KMS-11 (cell line): ENCODE data around the gene SDC3.

Experiments
- H2AFZ ChIP-seq: fragments of 200-600 bp; sonication (generic); 2 replicates; pipeline ENCODE4 v1.6.1; 2016; ENCODE audit warnings: antibody characterized with exemption, mixed run types, low read depth
- H3K27ac ChIP-seq: fragments of 200-600 bp; sonication (generic); 2 replicates; pipeline ENCODE4 v1.6.1; 2016; ENCODE audit warnings: mild to moderate bottlenecking, mixed run types
- H3K27me3 ChIP-seq: fragments of 200-600 bp; sonication (generic); 2 replicates; pipeline ENCODE4 v1.6.1; 2017; ENCODE audit warnings: mild to moderate bottlenecking, low read depth, mixed run types, moderate library complexity; ENCODE audit not compliant: insufficient read depth
- H3K36me3 ChIP-seq: fragments of 200-600 bp; sonication (generic); 2 replicates; pipeline ENCODE4 v1.6.1; 2017; ENCODE audit warnings: mild to moderate bottlenecking, mixed run types; ENCODE audit not compliant: insufficient read depth
- H3K4me1 ChIP-seq: fragments of 200-600 bp; sonication (generic); 2 replicates; pipeline ENCODE4 v1.6.1; 2016; ENCODE audit warnings: mild to moderate bottlenecking, low read depth, mixed run types; ENCODE audit not compliant: poor library complexity, severe bottlenecking
- H3K4me2 ChIP-seq: fragments of 200-600 bp; sonication (generic); 2 replicates; pipeline ENCODE4 v1.7.0; 2016; ENCODE audit warnings: mild to moderate bottlenecking, mixed run types
- H3K4me3 ChIP-seq: fragments of 200-600 bp; sonication (generic); IDR thresholded peaks from 2 replicates; pipeline ENCODE4 v1.6.1; 2017; ENCODE audit warnings: low read depth, low read length, mixed read lengths; ENCODE audit not compliant: insufficient read depth
- H3K79me2 ChIP-seq: fragments of 200-600 bp; sonication (generic); 2 replicates; pipeline ENCODE4 v1.6.1; 2016; ENCODE audit warnings: low read depth, mixed run types; ENCODE audit not compliant: insufficient read depth
- H3K9ac ChIP-seq: fragments of 200-600 bp; sonication (generic); 2 replicates; pipeline ENCODE4 v1.6.1; 2016; ENCODE audit warnings: mild to moderate bottlenecking, mixed run types
- H4K20me1 ChIP-seq: fragments of 200-600 bp; sonication (generic); 2 replicates; pipeline ENCODE4 v1.6.1; 2016; ENCODE audit warnings: mild to moderate bottlenecking, mixed run types; ENCODE audit not compliant: insufficient read depth
- CTCF ChIP-seq: fragments of 200-600 bp; sonication (generic); conservative IDR thresholded peaks from 2 replicates; pipeline ENCODE4 v1.6.1; 2017; ENCODE audit warnings: low read depth, mild to moderate bottlenecking, antibody characterized with exemption, low read length, moderate library complexity, mixed read lengths

The SDC3 gene

DNA sequence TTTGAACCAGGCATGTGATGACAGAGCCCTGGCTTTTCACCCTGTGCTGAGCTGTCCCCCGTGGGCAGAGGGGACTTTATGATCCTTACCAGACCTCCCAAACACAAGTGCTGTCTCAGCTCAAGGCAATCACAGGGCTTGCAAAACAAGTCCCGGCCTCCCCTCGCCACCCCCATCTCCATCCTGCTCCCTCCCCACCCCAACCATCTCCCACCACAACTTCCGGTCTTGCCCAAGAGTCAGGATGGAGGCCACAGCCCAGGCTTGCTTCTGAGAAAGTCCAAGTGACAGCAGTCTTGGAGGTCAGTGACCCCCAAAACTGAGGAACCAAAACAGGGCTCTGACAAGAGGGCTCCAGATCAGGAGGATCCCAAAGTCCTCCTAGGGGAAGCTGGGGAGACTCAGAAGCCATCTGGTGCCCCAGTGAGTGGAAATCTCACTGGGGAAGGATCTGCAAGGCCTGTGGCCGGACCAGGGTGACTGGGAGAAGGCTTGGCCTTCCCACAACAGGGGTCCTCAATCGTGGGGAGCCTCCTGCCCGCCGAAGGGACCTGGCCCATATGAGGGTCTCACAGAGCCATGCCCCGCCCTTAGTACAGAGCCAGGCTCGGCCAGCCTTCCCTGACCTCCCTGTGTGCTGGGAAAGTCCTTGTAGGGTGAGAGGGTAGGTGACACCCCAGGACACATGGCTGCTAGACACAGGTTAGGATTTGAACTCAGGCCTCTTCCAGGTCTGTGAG, 4.5 kb upstream of the SDC3 start:
- no peak overlapping the region for H2AFZ ChIP-seq
- no peak for TF ChIP-seq CTCF
- no peaks in the 10 kb centered on the region for H4K20me1 ChIP-seq
- H3K4me2 ChIP-seq: no peak overlapping the region
- H3K4me3 ChIP-seq: no peak overlapping the region
- no peak overlapping the region for H3K27ac ChIP-seq
- no peak overlapping the region for H3K9ac ChIP-seq
- peaks cover 4% of the 10 kb centered on the region for H3K4me1 ChIP-seq
- peaks cover 22% of the 10 kb centered on the region for H3K27me3 ChIP-seq
- no peaks in the 10 kb centered on the region for H3K79me2 ChIP-seq
- no peaks in the 10 kb centered on the region for H3K36me3 ChIP-seq

GRCh38 chr1:30912224-30912623, 3.7 kb upstream of the SDC3 start:
- Histone ChIP-seq H3K4me2 (no peak overlapping the region), H3K9ac (no peak overlapping the region), H3K36me3 (no peaks in the 10 kb centered on the region), H3K27ac (no peak overlapping the region), H3K79me2 (no peaks in the 10 kb centered on the region), H4K20me1 (no peaks in the 10 kb centered on the region), H2AFZ (no peak overlapping the region), H3K27me3 (peaks cover 29% of the 10 kb centered on the region), H3K4me3 (no peak overlapping the region), H3K4me1 (no peaks in the 10 kb centered on the region)
- no peak for TF ChIP-seq CTCF

DNA sequence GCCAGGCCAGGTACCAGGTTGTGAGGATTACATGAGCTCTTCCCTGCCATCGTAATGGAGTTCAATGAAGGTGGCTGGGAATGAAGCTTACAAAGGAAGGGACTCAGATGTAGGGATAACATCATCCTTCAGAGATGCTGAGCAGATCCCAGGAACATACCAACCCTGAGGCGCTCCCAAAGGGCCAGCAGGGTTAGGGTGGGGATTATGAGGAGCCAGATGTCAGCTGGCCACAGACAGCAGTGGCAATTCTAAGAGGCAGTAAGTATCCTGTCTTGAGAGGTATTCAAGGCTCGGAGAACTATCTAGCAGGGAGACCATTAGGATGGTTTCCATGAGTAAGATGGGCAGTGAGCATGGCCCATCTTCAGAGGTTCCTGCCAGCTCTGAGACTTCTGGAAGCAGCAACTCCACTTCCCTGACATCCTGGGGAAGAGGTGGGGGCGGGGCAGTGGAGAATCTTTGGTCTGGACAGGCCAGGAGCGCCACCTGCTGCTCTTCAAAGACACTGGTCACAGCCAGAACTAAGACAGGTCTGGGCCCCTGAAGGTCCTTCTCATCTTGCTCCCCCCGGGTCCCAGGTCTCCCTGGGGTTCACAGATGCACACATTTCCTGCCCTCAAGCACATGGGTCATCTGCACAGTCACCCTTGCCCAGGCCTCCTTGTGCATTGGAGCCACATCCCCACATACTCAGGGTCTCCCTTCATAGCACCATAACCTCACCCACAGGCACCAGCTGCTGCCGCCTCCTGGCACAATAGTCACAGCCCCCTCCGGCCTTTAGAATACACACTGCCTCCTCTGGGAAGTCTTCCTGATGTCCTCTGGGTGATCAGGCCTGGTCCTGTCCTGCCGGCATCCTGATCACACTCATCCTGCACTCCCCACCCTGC, 2.7 kb upstream of the SDC3 start:
- no peaks in the 10 kb centered on the region for H3K36me3 ChIP-seq
- no peak overlapping the region for H3K27ac ChIP-seq
- no peak overlapping the region for H3K9ac ChIP-seq
- H3K27me3 ChIP-seq: peaks cover 34% of the 10 kb centered on the region
- H3K79me2 ChIP-seq: no peaks in the 10 kb centered on the region
- H3K4me1 ChIP-seq: no peaks in the 10 kb centered on the region
- no peak overlapping the region for H2AFZ ChIP-seq
- H3K4me3 ChIP-seq: no peak overlapping the region
- no peaks in the 10 kb centered on the region for H4K20me1 ChIP-seq
- TF ChIP-seq CTCF: peak; percentile 83
- H3K4me2 ChIP-seq: no peak overlapping the region

DNA sequence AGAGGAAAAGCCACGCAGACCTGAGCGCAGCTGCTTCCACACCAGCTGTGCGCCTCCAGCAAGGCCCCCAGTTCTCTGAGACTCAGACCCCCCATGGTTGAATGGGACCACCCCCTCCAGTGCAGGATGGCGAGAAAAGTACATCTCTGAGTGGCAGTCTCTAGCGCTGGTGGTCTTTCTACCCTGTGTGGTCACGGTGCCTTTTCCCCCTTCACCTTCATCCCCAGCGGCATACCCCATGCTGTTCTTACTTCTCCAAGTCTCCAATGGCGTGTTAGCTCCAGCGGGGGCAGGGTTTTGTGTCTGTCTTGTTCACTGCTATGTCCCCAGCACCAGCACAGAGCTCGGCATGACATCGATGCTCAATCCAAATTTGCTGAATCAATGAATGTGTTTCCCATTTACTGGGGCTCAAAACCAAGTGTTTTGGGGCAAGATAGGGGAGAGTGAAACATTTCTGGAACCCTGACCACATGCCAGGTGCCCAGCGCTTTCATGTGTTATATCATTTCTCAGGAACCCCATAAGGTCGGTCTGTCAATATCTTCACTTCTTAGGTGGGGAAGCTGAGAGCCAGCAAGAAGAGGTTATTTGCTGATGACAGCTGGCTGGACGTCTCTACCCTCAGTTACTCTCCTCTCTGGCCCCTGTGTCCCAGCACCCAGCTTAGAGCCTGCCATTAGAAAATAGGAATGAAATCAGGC, 959 bp upstream of the SDC3 start:
- no peak overlapping the region for H3K4me3 ChIP-seq
- H2AFZ ChIP-seq: no peak overlapping the region
- no peaks in the 10 kb centered on the region for H4K20me1 ChIP-seq

More for the DNA sequence above, 959 bp upstream of the SDC3 start:
- Histone ChIP-seq H3K27ac (no peak overlapping the region), H3K79me2 (no peaks in the 10 kb centered on the region), H3K27me3 (peaks cover 43% of the 10 kb centered on the region), H3K4me1 (no peaks in the 10 kb centered on the region), H3K36me3 (no peaks in the 10 kb centered on the region), H3K4me2 (no peak overlapping the region), H3K9ac (no peak overlapping the region)
- TF ChIP-seq CTCF: no peak
